D341Med (cell line): Measurements from ENCODE around the gene KRTAP4-16.
"Not testable (repeated sequence)": the region's sequence is repeated elsewhere in the genome, so short reads cannot be mapped to it uniquely, and the experiment has no call there.

Experiments
- DNase-seq: peaks from one replicate; pipeline ENCODE4 v3.0.0; 2012; ENCODE audit warnings: low spot score

KRTAP4-16 gene

DNA sequence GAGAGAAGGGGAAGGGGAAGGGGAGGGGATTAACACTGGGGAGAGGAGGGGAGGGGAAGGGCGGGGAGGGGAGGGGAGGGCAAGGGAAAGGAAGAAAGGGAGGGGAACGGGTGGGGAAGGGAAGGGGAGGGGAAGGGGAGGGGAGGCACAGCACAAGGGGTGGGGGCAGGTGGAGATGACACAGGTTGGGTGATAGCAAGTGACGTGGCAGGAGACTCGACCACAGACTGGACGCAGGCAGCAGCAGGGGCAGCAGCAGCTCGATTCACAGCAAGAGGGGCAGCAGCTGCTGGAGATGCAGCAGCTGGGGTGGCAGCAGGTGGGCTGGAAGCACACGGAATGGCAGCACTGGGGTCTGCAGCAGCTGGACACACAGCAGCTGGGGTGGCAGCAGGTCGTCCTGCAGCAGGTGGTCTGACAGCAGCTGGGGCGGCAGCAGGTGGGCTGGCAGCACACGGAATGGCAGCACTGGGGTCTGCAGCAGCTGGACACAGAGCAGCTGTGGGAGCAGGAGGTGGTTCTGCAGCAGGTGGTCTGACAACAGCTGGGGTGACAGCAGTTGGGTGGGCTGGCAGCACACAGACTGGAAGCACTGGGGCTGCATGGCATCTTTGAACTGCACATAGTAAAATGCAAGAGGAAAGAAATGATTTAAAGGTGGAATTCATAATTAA, at the start of gene KRTAP4-16:
TSS of gene KRTAP4-16 (minus strand) at position 624 of the 674 bp plus-strand sequence. CDS start at position 624, 0 bp downstream.
- no peak for DNase-seq

DNA sequence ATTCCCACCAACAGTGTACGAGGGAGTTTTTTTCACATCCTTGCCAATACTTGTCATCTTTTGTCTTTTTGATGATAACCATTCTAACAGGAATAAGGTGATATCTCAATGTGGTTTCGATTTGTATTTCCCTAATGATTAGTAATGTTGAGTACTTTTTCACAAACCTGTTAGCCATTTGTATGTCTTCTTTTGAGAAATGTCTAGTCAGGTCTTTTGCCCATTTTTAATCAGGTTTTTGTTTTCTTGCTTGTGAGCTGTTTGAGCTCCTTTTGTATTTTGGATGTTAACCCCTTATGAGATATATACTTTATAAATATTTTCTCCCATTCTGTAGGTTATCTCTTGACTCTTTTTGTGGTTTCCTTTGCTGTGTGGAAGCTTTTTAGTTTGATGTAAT, 49.5 kb upstream of the KRTAP4-16 start:
- no peak for DNase-seq

DNA sequence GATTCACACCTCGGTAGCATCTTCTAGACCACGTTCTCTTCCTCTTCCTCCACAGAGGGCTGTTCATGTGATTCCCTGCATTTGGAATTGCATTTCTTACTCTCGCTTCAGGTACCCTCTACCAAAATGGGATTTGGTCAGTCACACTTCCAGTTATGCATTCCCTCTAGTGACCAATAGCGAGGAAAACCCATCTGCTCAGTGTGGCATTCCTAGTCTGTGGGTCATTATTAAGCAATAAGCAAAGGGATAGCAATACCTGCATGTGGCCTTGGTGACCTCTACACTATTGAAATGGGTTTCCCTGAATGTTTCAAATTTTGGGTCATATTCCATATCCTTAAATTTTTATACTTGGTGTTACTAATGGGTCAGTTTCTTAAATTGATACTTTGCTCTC, 48.0 kb upstream of the KRTAP4-16 start:
- DNase-seq = no peak

DNA sequence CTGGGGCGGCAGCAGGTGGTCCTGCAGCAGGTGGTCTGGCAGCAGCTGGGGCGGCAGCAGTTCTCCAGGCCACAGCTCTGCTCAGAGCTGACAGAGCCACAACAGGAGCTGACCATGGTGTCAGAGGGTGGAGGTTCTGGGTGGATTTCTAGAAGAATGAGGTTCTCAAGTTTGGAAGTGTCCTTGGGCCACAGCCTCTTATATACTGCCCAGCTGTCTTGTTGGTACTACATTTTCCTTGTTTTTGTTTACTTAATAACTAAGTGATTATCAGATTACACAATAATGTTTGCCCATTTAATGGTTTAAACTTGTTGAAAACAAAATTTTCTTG, 47.6 kb upstream of the KRTAP4-16 start, which contains the start of gene KRTAP4-5:
TSS of gene KRTAP4-5 (minus strand) at position 174 of the 334 bp plus-strand sequence. CDS start at position 116, 58 bp downstream.
- DNase-seq = no peak

DNA sequence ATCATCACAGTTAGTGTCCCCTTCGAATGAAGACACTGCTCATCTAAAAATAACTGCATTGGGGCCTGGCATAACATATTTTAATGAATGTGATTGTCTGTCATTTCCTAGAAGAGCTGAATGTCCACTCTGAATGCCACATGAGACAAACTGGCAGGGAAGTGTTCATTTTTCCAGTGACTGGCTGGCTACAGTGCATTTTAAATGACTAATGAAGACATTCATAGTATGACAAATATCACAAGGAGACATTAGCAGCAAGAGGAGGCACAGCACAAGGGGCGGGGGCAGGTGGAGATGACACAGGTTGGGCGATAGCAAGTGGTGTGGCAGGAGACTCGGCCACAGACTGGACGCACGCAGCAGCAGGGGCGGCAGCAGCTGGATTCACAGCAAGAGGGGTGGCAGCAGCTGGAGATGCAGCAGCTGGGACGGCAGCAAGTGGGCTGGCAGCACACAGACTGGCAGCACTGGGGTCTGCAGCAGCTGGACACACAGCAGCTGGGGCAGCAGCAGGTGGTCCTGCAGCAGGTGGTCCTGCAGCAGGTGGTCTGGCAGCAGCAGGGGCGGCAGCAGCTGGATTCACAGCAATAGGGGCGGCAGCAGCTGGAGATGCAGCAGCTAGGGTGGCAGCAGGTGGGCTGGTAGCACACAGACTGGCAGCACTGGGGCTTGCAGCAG, 47.1 kb upstream of the KRTAP4-16 start:
- DNase-seq = not testable (repeated sequence)

DNA sequence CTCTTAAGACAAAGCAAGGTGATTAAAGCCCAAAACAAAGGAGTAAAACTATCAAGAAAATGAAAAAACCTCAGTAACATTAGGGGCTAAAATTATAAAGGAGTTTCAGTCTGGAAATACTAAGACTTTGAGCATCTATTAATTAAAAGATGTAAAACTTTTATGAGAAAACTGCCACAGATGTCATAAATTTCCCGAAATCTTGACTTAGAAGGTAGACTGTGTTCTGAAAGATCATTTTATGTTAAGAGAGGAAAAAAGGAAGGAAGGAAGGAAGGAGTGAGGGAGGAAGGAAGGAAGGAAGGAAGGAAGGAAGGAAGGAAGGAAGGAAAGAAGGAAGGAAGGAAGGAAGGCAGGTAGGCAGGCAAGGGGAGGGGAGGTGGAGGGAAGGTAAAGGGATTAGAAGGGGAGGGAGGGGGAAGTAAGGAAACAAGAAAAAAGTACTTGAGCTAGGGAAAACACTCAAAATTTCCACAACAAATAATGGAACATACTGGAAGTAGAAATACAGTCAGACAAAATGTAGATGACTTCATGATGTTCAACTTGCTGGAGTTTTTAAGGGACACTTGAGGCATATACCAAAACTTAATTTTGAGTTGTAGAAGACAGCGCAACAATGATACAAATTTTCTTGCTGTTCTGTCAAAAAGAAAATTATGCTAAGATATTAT, 45.7 kb upstream of the KRTAP4-16 start:
- DNase-seq = no peak

DNA sequence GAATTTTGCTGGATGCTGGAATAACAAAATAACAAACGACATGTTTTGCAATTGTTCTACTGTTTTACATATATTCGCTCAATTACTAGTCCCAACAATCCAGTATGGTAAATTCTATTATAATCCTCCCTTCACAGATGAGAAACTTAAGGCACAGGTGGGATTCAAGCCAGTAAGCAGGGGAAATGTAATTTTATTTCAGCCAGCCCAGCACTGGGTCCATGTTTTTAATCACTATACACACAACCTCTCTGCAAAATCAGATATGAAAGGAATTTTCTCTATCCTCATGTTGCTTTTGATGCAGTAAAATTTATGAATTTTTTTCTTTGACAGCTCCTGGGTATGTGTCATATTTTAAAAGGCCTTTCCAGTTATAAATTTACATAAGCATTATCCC, 43.3 kb upstream of the KRTAP4-16 start:
- no peak for DNase-seq

DNA sequence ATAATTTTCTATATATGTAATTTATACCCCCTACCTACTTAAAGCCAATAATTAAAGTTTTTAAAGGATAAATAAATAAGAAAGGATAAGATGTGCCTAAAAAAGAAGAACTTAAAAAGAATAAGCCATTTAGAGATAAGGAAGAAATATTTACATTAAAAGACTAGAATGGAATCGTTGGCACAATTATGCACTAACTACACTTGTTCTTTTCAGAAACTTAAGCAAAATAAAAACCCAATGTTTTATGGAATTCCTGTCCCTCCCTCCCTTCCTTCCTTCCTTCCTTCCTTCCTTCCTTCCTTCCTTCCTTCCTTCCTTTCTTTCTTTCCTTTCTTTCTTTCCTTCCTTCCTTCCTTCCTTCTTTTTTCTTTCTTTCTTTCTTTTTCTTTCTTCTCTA, 42.8 kb upstream of the KRTAP4-16 start:
- DNase-seq = no peak

DNA sequence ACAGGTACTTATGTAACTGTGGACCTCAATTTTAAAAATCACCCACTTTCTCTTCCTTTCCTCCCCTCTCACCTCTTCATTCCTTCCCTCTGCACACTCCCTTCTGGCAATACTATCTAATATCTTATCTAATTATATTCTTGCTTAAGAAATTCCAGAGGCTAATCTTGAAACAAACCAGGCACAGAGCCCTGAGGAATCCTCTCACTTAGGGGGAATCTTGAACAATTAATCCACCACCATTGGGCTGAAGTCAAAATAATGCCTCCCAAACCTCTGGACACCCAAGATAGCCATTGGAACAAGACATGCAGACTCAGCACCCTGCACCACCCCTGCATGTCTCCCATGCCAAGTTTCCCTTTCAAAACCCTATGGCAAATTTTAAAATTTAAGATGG, 39.4 kb upstream of the KRTAP4-16 start:
- DNase-seq = no peak

DNA sequence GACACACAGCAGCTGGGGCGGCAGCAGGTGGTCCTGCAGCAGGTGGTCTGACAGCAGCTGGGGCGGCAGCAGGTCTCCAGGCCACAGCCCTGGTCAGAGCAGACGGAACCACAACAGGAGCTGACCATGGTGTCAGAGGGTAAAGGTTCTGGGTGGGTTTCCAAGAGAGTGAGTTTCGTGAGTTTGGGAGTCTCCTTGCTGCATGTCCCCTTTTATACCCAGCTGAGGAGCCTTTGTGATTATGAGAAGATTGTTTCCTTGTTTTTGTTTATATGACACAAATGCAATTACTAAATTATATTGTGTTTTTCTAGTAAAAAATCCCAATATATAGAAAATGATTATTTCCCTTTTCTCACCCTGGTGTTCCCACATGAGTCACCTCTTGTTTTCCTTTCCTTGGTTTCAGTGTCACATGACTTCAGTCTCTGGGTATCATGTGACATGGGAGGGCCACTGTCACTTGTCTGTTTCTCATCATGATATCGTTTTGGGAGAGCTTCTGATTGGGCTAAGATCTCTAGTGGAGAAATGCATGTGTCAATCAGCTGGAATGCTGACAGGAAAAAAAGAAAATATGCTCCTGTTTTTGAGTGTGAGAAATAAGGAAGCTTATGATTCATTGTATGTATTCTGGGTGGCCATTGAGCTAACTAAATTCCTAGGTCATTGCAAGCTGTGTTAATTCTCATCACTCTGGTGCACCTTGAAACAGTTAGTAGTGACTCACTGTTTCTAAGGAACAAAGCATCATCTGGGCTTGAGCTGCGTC, 38.5 kb upstream of the KRTAP4-16 start, which contains the start of gene KRTAP4-6:
TSS of gene KRTAP4-6 (minus strand) at position 185 of the 772 bp plus-strand sequence. CDS start at position 128, 57 bp downstream.
- DNase-seq = no peak

DNA sequence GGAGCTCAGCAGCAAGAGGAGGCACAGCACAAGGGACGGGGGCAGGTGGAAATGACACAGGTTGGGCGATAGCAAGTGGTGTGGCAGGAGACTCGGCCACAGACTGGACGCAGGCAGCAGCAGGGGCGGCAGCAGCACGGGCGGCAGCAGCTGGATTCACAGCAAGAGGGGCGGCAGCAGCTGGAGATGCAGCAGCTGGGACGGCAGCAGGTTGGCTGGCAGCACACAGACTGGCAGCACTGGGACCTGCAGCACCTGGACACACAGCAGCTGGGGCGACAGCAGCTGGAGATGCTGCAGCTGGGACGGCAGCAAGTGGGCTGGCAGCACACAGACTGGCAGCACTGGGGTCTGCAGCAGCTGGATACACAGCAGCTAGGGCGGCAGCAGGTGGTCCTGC, 37.9 kb upstream of the KRTAP4-16 start:
- DNase-seq = not testable (repeated sequence)

DNA sequence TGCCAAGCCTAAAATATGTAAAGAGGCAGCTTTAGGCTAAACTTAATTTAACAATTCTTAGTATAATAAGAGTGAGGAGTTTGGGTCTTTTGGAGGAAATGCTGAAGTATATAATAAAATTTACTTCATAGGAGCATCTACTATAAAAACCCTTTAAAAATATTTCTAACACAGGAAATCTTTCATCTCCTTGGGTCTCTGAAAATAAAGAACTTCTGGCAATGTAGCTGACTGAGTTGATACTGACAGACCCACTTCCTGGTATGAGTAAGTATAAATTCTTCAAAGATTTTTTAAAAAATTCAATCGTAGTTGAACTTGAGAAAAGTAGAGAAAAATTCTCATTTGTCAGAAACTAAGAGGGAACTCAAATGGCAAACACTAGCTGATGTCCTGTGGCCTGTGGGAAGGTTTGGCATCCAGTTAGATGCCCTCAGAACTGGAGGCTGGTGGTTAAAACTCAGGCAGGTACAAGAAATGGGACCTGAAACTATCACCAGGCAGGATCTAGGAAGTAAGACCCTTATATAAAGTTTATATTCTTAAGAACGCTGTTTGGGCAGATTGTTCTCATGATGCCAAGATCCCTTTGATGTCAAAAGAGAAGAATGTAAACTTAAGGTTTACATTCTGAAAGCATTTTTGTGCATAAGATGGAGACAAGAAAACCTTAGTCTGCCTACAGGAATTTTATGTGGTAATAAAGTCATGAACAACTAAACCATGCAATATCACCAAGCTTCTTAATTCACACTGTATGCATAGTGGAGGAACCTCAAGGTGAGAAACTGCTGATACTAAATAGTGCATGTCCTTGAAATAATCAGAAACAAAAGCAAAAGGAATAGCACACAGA, 32.1 kb upstream of the KRTAP4-16 start:
- DNase-seq = no peak

DNA sequence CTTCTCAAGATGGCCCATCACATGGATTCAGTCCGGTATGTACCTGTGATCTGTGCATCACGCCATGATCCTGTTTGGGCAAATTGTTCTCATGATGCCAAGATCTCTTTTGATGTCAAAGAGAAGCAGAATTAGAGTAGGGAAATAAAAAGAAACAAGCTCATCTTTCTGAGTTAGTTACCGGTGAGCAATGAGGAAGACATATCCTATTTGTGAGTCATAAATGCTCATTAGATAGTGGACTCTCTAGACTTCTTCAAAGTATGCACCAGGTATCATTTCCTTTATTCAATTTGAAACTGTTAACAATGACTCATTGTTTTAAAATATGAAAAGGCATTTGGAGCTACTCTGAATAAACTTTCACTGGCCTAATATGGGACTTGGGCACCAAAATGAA, 30.0 kb upstream of the KRTAP4-16 start:
- DNase-seq = no peak

DNA sequence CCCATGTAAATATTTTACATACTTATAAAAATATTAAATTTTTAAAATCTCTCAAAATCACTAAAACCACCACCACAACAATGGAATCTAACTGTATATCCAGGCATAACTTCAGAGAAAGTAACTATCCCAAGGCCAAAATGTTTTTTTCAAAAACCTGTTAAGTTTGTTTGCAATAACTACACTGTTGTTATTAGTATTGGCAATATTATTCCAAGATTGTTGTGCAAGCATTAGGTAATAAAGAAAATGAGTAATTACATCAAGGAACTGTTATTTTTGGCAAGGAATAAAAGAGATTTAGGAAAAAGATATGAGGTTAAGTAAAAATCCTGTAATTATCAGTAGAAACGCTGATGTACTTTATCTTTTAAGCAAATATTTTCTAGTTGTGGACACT, 25.4 kb upstream of the KRTAP4-16 start:
- no peak for DNase-seq

DNA sequence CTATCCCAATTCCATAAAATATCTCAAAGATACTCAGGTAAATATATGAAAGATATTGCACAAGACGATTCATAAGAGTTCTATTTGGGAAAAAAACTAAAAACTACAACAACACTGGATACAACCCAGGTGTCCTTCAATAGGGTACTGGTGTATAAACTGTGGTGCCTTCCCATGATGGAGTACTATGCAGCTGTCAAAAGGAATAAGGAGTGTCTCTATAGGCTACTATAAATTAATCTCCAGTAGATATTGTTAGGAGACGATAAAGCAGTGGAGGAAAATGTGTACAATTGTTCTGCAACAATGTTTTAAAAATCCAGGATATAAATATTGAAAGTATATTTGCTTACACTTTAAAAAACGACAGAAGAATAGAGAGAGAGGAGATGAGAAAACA, 24.4 kb upstream of the KRTAP4-16 start:
- DNase-seq = no peak

DNA sequence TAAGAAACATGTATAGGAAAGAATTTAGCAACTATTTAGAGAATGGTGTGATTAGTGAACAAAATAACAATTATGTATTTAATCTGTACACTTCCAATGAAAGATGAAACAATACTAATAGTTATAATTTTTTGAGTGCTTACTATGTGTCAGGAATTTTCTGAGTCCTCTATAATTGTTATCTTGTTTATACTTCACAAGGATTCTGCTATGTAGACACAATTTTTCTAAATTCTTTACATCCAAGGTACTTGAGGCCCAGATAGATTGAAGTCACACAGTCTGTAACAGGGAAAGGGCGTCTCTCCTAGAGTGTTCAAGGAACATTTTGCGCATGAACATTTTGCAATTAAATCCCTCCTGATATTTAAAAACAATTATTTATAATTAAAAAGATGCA, 23.1 kb upstream of the KRTAP4-16 start:
- DNase-seq = no peak

DNA sequence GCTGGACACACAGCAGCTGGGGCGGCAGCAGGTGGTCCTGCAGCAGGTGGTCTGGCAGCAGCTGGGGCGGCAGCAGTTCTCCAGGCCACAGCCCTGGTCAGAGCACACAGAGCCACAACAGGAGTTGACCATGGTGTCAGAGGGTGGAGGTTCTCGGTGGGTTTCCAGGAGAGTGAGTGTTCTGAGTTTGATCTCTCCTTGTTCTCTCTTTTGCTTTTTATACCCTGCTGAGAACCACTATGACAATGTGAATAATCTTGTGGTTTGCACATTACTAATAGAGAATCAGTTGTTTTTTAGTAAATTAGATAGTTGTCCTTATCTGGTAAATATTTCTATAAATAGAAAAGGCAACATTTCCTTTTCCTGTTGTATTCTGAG, 22.0 kb upstream of the KRTAP4-16 start, which contains the start of gene KRTAP4-12:
TSS of gene KRTAP4-12 (minus strand) at position 192 of the 381 bp plus-strand sequence. CDS start at position 132, 60 bp downstream.
- DNase-seq = not testable (repeated sequence)

DNA sequence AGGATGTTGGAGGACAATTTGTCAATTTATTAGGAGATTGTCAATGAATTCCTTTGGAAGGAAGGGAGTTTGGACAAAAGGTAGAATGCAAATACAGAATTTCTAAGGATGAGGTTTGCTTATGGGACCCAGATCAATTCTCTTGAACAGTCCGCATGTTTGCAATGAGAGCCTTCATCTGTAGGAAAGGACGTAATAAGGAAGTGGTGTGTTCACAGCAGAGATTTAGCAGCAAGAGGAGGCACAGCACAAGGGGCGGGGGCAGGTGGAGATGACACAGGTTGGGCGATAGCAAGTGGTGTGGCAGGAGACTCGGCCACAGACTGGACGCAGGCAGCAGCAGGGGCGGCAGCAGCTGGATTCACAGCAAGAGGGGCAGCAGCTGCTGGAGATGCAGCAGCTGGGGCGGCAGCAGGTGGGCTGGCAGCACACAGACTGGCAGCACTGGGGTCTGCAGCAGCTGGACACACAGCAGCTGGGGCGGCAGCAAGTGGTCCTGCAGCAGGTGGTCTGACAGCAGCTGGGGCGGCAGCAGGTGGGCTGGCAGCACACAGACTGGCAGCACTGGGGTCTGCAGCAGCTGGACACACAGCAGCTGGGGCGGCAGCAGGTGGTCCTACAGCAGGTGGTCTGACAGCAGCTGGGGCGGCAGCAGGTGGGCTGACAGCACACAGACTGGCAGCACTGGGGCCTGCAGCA, 21.4 kb upstream of the KRTAP4-16 start:
- DNase-seq = not testable (repeated sequence)

DNA sequence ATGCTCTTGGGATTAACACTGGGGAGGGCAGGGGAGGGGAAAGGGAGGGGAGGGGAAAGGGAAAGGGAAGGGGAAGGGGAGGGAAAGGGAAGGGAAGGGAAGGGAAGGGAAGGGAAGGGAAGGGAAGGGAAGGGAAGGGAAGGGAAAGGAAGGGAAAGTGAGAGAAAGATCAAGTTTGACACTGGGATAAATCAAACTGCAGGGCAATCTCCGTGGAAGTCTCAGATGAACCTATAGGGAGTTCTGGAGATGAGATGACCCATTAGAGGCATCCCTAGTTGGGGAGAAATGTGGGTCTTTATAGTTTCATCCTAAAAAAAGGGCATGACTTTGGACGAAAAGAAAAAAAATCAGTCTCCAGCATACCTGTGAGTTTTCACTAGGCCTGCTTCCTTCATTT, 19.7 kb upstream of the KRTAP4-16 start:
- no peak for DNase-seq
